H9 (cell line): ENCODE data around the gene STK25. TPM values are rescaled to one million over a fixed set of nuclear protein-coding genes. Genes with fewer than 3 reads are reported as not detected.

Source experiments
- DNase-seq: peaks from one replicate; pipeline ENCODE4 v3.0.0-alpha.2; 2017
- H2AFZ ChIP-seq: one replicate; pipeline ENCODE4 v1.6.1; 2013; ENCODE audit warnings: mild to moderate bottlenecking, low read length, control low read depth, moderate library complexity
- H2AK5ac ChIP-seq: 2 replicates; pipeline ENCODE4 v1.6.1; 2013; ENCODE audit warnings: low read length, control low read depth, mixed read lengths; ENCODE audit not compliant: insufficient read length
- H2BK120ac ChIP-seq: one replicate; pipeline ENCODE4 v1.6.1; 2013; ENCODE audit warnings: low read depth, mild to moderate bottlenecking, low read length, control low read depth, inconsistent platforms; ENCODE audit not compliant: poor library complexity, severe bottlenecking
- H2BK12ac ChIP-seq: 2 replicates; pipeline ENCODE4 v1.6.1; 2013; ENCODE audit warnings: low read length, control low read depth, mixed read lengths, low read depth; ENCODE audit not compliant: insufficient read length
- H2BK15ac ChIP-seq: 2 replicates; pipeline ENCODE4 v1.6.1; 2013; ENCODE audit warnings: low read depth, low read length, control low read depth
- H2BK20ac ChIP-seq: one replicate; pipeline ENCODE4 v1.6.1; 2013; ENCODE audit warnings: low read depth, mild to moderate bottlenecking, low read length, control low read depth, inconsistent platforms; ENCODE audit not compliant: poor library complexity, severe bottlenecking
- H2BK5ac ChIP-seq: 2 replicates; pipeline ENCODE4 v1.6.1; 2013; ENCODE audit warnings: low read length, control low read depth, mixed read lengths; ENCODE audit not compliant: insufficient read length
- H3K14ac ChIP-seq: 2 replicates; pipeline ENCODE4 v1.6.1; 2013; ENCODE audit warnings: low read length, control low read depth; ENCODE audit not compliant: insufficient read depth
- H3K18ac ChIP-seq: 2 replicates; pipeline ENCODE4 v1.6.1; 2013; ENCODE audit warnings: low read depth, mild to moderate bottlenecking, mixed read lengths, low read length, control low read depth; ENCODE audit not compliant: insufficient read length
- H3K23ac ChIP-seq: 2 replicates; pipeline ENCODE4 v1.6.1; 2013; ENCODE audit warnings: low read length, control low read depth, mixed read lengths, low read depth; ENCODE audit not compliant: insufficient read length
- H3K23me2 ChIP-seq: 2 replicates; pipeline ENCODE4 v1.6.1; 2013; ENCODE audit warnings: low read depth, mild to moderate bottlenecking, mixed read lengths, low read length, control low read depth; ENCODE audit not compliant: insufficient read length, poor library complexity, severe bottlenecking
- H3K27ac ChIP-seq: 2 replicates; pipeline ENCODE4 v1.5.1; 2013; ENCODE audit warnings: low read length, control low read depth, mixed read lengths, low read depth; ENCODE audit not compliant: insufficient read length
- H3K27me3 ChIP-seq: 2 replicates; pipeline ENCODE4 v1.6.1; 2013; ENCODE audit warnings: low read length, control low read depth, inconsistent platforms; ENCODE audit not compliant: insufficient read depth
- H3K4ac ChIP-seq: 2 replicates; pipeline ENCODE4 v1.6.1; 2013; ENCODE audit warnings: low read depth, mild to moderate bottlenecking, control low read depth, inconsistent platforms, low read length, moderate library complexity
- H3K4me1 ChIP-seq: 2 replicates; pipeline ENCODE4 v1.6.1; 2013; ENCODE audit warnings: low read length, control low read depth, inconsistent platforms; ENCODE audit not compliant: insufficient read depth
- H3K4me2 ChIP-seq: 2 replicates; pipeline ENCODE4 v1.6.1; 2013; ENCODE audit warnings: low read length, control low read depth, mixed read lengths; ENCODE audit not compliant: insufficient read length, insufficient read depth
- H3K56ac ChIP-seq: 2 replicates; pipeline ENCODE4 v1.6.1; 2013; ENCODE audit warnings: low read depth, mild to moderate bottlenecking, mixed read lengths, low read length, control low read depth; ENCODE audit not compliant: insufficient read length
- H3K79me1 ChIP-seq: 2 replicates; pipeline ENCODE4 v1.6.1; 2013; ENCODE audit warnings: low read depth, mild to moderate bottlenecking, moderate library complexity, low read length, control low read depth, inconsistent platforms; ENCODE audit not compliant: insufficient read depth, poor library complexity, severe bottlenecking
- H3K79me2 ChIP-seq: 2 replicates; pipeline ENCODE4 v1.6.1; 2013; ENCODE audit warnings: low read length, control low read depth, inconsistent platforms; ENCODE audit not compliant: insufficient read depth
- H3K9ac ChIP-seq: 2 replicates; pipeline ENCODE4 v1.6.1; 2013; ENCODE audit warnings: low read length, control low read depth, mixed read lengths; ENCODE audit not compliant: insufficient read length; ENCODE audit errors: extremely low read depth
- H3K9me3 ChIP-seq: one replicate; pipeline ENCODE4 v1.6.1; 2013; ENCODE audit warnings: low read depth, low read length, inconsistent platforms; ENCODE audit not compliant: control insufficient read depth
- H3T11ph ChIP-seq: one replicate; pipeline ENCODE4 v1.6.1; 2013; ENCODE audit warnings: mild to moderate bottlenecking, low read length, control low read depth, inconsistent platforms
- H4K20me1 ChIP-seq: one replicate; pipeline ENCODE4 v1.6.1; 2013; ENCODE audit not compliant: control insufficient read depth, insufficient read length, insufficient read depth
- H4K5ac ChIP-seq: 2 replicates; pipeline ENCODE4 v1.6.1; 2013; ENCODE audit warnings: low read depth, mild to moderate bottlenecking, mixed read lengths, low read length, control low read depth; ENCODE audit not compliant: insufficient read length
- H4K8ac ChIP-seq: replicated peaks from 2 replicates; pipeline ENCODE4 v1.6.1; 2013; ENCODE audit warnings: low read length, control low read depth, mixed read lengths, low read depth; ENCODE audit not compliant: insufficient read length
- H4K91ac ChIP-seq: 2 replicates; pipeline ENCODE4 v1.6.1; 2013; ENCODE audit warnings: low read depth, mild to moderate bottlenecking, moderate library complexity, mixed read lengths, low read length, control low read depth; ENCODE audit not compliant: insufficient read length
- H3K27ac Mint-ChIP-seq, 3 experiments: 2 replicates in 2 of 3; 3 replicates in 1 of 3; pipeline ENCODE4 v1.8.0; 2020 to 2021; ENCODE audit warnings: mixed read lengths in 3 of 3, mild to moderate bottlenecking in 1 of 3, moderate library complexity in 1 of 3
- H3K27me3 Mint-ChIP-seq: 2 replicates; pipeline ENCODE4 v1.8.0; 2021; ENCODE audit warnings: low read depth, mild to moderate bottlenecking, moderate library complexity, mixed read lengths
- H3K36me3 Mint-ChIP-seq, 3 experiments: 2 replicates in 2 of 3; 3 replicates in 1 of 3; pipeline ENCODE4 v1.8.0; 2020 to 2021; ENCODE audit warnings: low read depth in 3 of 3, mixed read lengths in 3 of 3; ENCODE audit not compliant: insufficient read depth in 1 of 3
- H3K4me1 Mint-ChIP-seq, 2 experiments: 2 replicates each; pipeline ENCODE4 v1.8.0; 2020; ENCODE audit warnings: mixed read lengths in 2 of 2
- H3K4me3 Mint-ChIP-seq, 2 experiments: 2 replicates in 1 of 2; 3 replicates in 1 of 2; pipeline ENCODE4 v1.8.0; 2020 to 2021; ENCODE audit warnings: mild to moderate bottlenecking in 2 of 2, mixed read lengths in 2 of 2, moderate library complexity in 1 of 2
- H3K9me3 Mint-ChIP-seq, 2 experiments: 2 replicates in 1 of 2; 3 replicates in 1 of 2; pipeline ENCODE4 v1.8.0; 2020; ENCODE audit warnings: mild to moderate bottlenecking in 2 of 2, mixed read lengths in 2 of 2, moderate library complexity in 1 of 2
- WGBS: extraction: QIAGEN DNeasy Blood & Tissue Kit; methylation state at CpG from one replicate; pipeline ENCODE4 v1.1.7; 2013; ENCODE audit warnings: missing lambda C conversion rate, low lambda C conversion rate, mixed read lengths; ENCODE audit not compliant: insufficient read length; ENCODE audit errors: extremely low coverage; 5-methylcytosine and 5-hydroxymethylcytosine counted together
- total RNA-seq: library from RNA; stranded (reverse); gene quantifications from 2 replicates; pipeline ENCODE4 v1.2.1, GENCODE V29; 2021
- TF ChIP-seq, protein P1 (sequence below): fragments of 200-600 bp; sonication (generic); conservative IDR thresholded peaks from 3 replicates; pipeline ENCODE4 v1.8.0; 2021; ENCODE audit warnings: antibody characterized with exemption, mild to moderate bottlenecking

The STK25 gene
- total RNA-seq, 1 experiment from 2014 or later, result 189 TPM

DNA sequence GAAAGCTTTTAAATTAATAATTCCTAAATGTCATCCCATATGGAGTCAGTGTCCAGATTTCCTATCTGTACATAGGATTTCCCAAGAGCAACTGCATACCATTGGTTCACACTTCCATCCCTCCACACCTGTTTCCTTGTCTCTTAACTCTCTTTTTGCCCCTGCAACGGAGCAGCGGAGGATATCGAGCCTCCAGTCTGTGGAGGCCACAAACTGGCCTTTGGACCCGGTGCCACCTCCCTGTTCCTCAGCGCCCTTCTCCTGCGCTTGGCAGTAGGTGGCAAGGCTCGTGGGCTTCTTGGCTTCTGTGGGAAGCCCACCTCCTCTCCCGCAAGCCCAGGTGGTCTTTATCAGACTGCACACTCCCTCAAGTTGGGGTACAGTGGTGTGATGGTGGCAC lies 23.8 kb upstream of the STK25 start:
- no CpG with 5 or more reads among the region's 8 CpGs for WGBS
- H3K27me3 Mint-ChIP-seq, result peaks cover 6% of the 10 kb centered on the region

More for the DNA sequence above, 23.8 kb upstream of the STK25 start:
- Mint-ChIP-seq H3K4me1 (0 out of 4 replicates have a peak, but pooled peaks cover 0 to 2% of the 10 kb centered on the region in 2 experiments), H3K36me3 (no peaks in the 10 kb centered on the region), H3K27ac (no peak overlapping the region), H3K9me3 (no peaks in the 10 kb centered on the region; a peak in 1 of 5 replicates), H3K4me3 (no peak overlapping the region)
- Histone ChIP-seq H3K79me2 (no peaks in the 10 kb centered on the region), H4K5ac (no peak overlapping the region), H4K8ac (no peak overlapping the region), H3K27ac (no peak overlapping the region), H2BK5ac (no peak overlapping the region), H3K27me3 (no peaks in the 10 kb centered on the region), H4K20me1 (no peaks in the 10 kb centered on the region), H3K23ac (no peak overlapping the region), H3T11ph (no peak overlapping the region), H3K79me1 (no peaks in the 10 kb centered on the region), H2BK12ac (no peak overlapping the region), H3K4me2 (no peak overlapping the region), H2AFZ (no peak overlapping the region), H3K56ac (no peak overlapping the region), H3K9ac (no peak overlapping the region), H2AK5ac (no peak overlapping the region), H3K9me3 (no peaks in the 10 kb centered on the region), H2BK20ac (no peak overlapping the region), H3K18ac (no peak overlapping the region), H3K23me2 (no peaks in the 10 kb centered on the region), H3K4me1 (no peaks in the 10 kb centered on the region), H2BK120ac (no peak overlapping the region), H3K4ac (no peak overlapping the region), H3K14ac (no peak overlapping the region), H2BK15ac (no peak overlapping the region), H4K91ac (no peak overlapping the region)
- DNase-seq, result no peak
- TF ChIP-seq, protein P1, sequence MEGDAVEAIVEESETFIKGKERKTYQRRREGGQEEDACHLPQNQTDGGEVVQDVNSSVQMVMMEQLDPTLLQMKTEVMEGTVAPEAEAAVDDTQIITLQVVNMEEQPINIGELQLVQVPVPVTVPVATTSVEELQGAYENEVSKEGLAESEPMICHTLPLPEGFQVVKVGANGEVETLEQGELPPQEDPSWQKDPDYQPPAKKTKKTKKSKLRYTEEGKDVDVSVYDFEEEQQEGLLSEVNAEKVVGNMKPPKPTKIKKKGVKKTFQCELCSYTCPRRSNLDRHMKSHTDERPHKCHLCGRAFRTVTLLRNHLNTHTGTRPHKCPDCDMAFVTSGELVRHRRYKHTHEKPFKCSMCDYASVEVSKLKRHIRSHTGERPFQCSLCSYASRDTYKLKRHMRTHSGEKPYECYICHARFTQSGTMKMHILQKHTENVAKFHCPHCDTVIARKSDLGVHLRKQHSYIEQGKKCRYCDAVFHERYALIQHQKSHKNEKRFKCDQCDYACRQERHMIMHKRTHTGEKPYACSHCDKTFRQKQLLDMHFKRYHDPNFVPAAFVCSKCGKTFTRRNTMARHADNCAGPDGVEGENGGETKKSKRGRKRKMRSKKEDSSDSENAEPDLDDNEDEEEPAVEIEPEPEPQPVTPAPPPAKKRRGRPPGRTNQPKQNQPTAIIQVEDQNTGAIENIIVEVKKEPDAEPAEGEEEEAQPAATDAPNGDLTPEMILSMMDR, result no peak
